ENCODE results near the gene ZNF234.

DNA sequence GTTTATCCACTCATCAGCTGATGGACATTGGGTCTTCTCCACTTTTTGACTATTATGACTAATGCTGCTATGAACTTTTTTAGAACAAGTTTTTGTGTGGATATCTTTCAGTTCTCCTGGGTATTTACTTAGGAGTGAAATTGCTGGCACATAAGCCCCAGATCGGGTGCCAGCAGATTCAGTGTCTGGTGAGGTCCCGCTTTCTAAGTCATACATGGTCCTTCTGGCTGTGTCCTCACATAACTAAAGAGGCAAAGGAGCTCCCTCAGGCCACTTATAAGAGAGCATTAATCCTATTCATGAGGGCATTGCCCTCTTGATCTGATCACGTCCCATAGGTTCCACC, 22.9 kb downstream of the ZNF234 start:
- TF ChIP-seq POLR2A (IDR thresholded peaks at IDR 0.05) (no peak), POLR2AphosphoS5 (IDR thresholded peaks at IDR 0.05) (no peak), EP300 (IDR thresholded peaks at IDR 0.05) (no peak)
- TF ChIP-seq, protein P1, sequence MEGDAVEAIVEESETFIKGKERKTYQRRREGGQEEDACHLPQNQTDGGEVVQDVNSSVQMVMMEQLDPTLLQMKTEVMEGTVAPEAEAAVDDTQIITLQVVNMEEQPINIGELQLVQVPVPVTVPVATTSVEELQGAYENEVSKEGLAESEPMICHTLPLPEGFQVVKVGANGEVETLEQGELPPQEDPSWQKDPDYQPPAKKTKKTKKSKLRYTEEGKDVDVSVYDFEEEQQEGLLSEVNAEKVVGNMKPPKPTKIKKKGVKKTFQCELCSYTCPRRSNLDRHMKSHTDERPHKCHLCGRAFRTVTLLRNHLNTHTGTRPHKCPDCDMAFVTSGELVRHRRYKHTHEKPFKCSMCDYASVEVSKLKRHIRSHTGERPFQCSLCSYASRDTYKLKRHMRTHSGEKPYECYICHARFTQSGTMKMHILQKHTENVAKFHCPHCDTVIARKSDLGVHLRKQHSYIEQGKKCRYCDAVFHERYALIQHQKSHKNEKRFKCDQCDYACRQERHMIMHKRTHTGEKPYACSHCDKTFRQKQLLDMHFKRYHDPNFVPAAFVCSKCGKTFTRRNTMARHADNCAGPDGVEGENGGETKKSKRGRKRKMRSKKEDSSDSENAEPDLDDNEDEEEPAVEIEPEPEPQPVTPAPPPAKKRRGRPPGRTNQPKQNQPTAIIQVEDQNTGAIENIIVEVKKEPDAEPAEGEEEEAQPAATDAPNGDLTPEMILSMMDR (IDR thresholded peaks at IDR 0.05), result no peak

Measured in stomach (tissue), 4 donors.